ENCODE measurements around the gene CYP8B1. TPM values are rescaled to one million over a fixed set of nuclear protein-coding genes. Genes with fewer than 3 reads are reported as not detected.

The CYP8B1 gene
- total RNA-seq, 4 donors from 2014 or later, result not detected

DNA sequence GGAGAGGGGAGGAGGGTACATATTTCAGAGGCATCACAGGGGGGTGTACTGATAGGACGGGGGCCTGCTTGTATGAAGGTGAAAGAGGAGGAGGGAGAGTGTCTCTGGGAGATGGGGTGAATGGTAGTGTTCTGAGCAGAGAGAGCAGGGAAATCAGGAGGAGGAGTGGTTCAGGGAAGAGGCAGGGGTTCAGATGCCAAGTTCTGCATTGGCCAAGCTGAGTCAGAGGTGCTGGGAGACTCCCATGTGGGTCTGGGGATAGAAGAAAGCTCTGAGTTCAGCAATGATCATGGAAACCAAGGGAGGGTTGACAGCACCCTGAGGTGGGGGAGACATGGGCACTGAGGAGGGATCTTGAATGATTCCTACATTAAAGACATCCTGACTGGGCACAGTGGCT lies 3.0 kb downstream of the CYP8B1 start:
- no peak for TF ChIP-seq CTCF (IDR thresholded peaks at IDR 0.05)
- TF ChIP-seq POLR2A (IDR thresholded peaks at IDR 0.05), result no peak
- no peak for TF ChIP-seq EP300 (IDR thresholded peaks at IDR 0.05)

DNA sequence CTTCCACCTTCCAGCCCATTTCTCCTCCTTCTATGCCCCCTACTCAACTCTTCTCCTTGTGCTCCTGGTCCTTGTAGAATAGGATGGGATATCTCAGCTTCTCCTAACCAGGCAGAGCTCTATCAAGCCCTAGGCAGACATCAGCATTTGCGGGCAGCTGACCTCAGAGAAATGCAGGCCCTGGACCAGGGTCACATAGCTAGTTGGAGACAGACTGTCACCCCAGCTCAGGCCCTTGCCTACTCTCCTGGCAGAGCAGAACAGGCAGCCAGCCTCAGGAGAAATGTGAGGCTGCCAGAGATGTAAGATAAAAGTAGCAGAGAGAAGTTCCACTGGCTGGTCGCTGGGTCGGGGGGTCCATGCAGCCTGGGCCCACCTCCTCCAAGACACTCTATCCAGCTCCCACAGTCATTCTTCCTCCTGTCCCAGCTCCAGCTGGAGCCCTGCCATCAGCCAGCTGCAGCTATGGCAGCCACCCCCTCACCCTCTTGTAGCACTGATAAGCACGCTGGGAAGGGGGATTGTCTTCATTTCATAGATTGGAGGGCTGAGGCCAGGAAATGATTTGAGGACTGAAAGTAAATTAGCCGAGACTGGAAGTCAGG lies 4.0 kb downstream of the CYP8B1 start:
- TF ChIP-seq CTCF (IDR thresholded peaks at IDR 0.05), result no peak
- Histone ChIP-seq H3K4me3 (no peak overlapping the region), H3K4me1 (peaks cover 0 to 21% (median 0%) of the 10 kb centered on the region in 4 donors), H3K36me3 (no peaks in the 10 kb centered on the region), H3K27ac (peak overlapping the region in 2 of 4 donors; percentile 72 to 78), H3K9me3 (no peaks in the 10 kb centered on the region), H3K27me3 (no peaks in the 10 kb centered on the region)
- WGBS, 2 donors, result 33 to 42% methylated on average over 5 of the region's 5 CpGs
- DNase-seq (ENCODE audit: low spot score in 2 of 2), result no peak

More for the DNA sequence above, 3.0 kb downstream of the CYP8B1 start:
- peak overlapping the region in 1 of 4 donors; percentile 17 for H3K4me3 ChIP-seq
- no peaks in the 10 kb centered on the region for H3K27me3 ChIP-seq
- H3K4me1 ChIP-seq, result peaks cover 0 to 21% (median 0%) of the 10 kb centered on the region in 4 donors
- 66 to 78% methylated on average over 1 of the region's 1 CpG for WGBS, 2 donors
- no peak for DNase-seq (ENCODE audit: low spot score in 2 of 2)
- H3K9me3 ChIP-seq, result no peaks in the 10 kb centered on the region
- H3K27ac ChIP-seq, result peak overlapping the region in 2 of 4 donors; percentile 72 to 78
- H3K36me3 ChIP-seq, result no peaks in the 10 kb centered on the region

- Histone ChIP-seq H3K27ac (no peak overlapping the region), H3K4me1 (peaks cover 0 to 21% (median 0%) of the 10 kb centered on the region in 4 donors), H3K36me3 (peaks cover 0 to 12% (median 0%) of the 10 kb centered on the region in 3 donors), H3K27me3 (no peaks in the 10 kb centered on the region), H3K4me3 (no peak overlapping the region), H3K9me3 (no peaks in the 10 kb centered on the region)
- no peak for DNase-seq (ENCODE audit: low spot score in 2 of 2)
- TF ChIP-seq POLR2A (IDR thresholded peaks at IDR 0.05), result no peak
- TF ChIP-seq EP300 (IDR thresholded peaks at IDR 0.05), result no peak
- TF ChIP-seq CTCF (IDR thresholded peaks at IDR 0.05), result no peak
- WGBS, 2 donors, result 76 to 78% methylated on average over 5 of the region's 5 CpGs
Measured at GRCh38 chr3:42868841-42869240, 6.8 kb downstream of the CYP8B1 start.

- no peak overlapping the region for H3K4me3 ChIP-seq
- 90 to 91% methylated on average over 7 of the region's 7 CpGs for WGBS, 2 donors
- H3K4me1 ChIP-seq, result peaks cover 0 to 14% (median 0%) of the 10 kb centered on the region in 4 donors
- no peak for DNase-seq (ENCODE audit: low spot score in 2 of 2)
- H3K9me3 ChIP-seq, result peaks cover 0 to 7% (median 0%) of the 10 kb centered on the region in 4 donors
- no peaks in the 10 kb centered on the region for H3K27me3 ChIP-seq
- no peak overlapping the region for H3K27ac ChIP-seq
- peaks cover 0 to 12% (median 0%) of the 10 kb centered on the region in 3 donors for H3K36me3 ChIP-seq
- TF ChIP-seq EP300 (IDR thresholded peaks at IDR 0.05) (no peak), POLR2A (IDR thresholded peaks at IDR 0.05) (no peak), CTCF (IDR thresholded peaks at IDR 0.05) (no peak)
Measured at GRCh38 chr3:42867138-42867537, 8.5 kb downstream of the CYP8B1 start.

GRCh38 chr3:42865256-42865655 lies 10.4 kb downstream of the CYP8B1 start:
- peaks cover 0 to 19% (median 0%) of the 10 kb centered on the region in 4 donors for H3K9me3 ChIP-seq
- DNase-seq (ENCODE audit: low spot score in 2 of 2), result no peak
- TF ChIP-seq EP300 (IDR thresholded peaks at IDR 0.05) (no peak), POLR2A (IDR thresholded peaks at IDR 0.05) (no peak), CTCF (IDR thresholded peaks at IDR 0.05) (no peak)
- H3K36me3 ChIP-seq, result peaks cover 0 to 12% (median 0%) of the 10 kb centered on the region in 3 donors
- no peak overlapping the region for H3K4me3 ChIP-seq
- no peaks in the 10 kb centered on the region for H3K27me3 ChIP-seq
- peaks cover 0 to 2% (median 0%) of the 10 kb centered on the region in 4 donors for H3K4me1 ChIP-seq
- no peak overlapping the region for H3K27ac ChIP-seq
- WGBS, 2 donors, result 95 to 97% methylated on average over 8 of the region's 8 CpGs

Data from tibial nerve (tissue), 4 donors.